NCI-H2107 (cell line): ENCODE data around the gene KLF4.
A peak's percentile ranks its signal among the peaks of the same experiment; 100 is the strongest.
"Not testable (repeated sequence)": the region's sequence is repeated elsewhere in the genome, so short reads cannot be mapped to it uniquely, and the experiment has no call there.

Source experiments
- DNase-seq: peaks from one replicate; lab custom pipeline; 2025; lab: John Stamatoyannopoulos, UW

KLF4 gene

DNA sequence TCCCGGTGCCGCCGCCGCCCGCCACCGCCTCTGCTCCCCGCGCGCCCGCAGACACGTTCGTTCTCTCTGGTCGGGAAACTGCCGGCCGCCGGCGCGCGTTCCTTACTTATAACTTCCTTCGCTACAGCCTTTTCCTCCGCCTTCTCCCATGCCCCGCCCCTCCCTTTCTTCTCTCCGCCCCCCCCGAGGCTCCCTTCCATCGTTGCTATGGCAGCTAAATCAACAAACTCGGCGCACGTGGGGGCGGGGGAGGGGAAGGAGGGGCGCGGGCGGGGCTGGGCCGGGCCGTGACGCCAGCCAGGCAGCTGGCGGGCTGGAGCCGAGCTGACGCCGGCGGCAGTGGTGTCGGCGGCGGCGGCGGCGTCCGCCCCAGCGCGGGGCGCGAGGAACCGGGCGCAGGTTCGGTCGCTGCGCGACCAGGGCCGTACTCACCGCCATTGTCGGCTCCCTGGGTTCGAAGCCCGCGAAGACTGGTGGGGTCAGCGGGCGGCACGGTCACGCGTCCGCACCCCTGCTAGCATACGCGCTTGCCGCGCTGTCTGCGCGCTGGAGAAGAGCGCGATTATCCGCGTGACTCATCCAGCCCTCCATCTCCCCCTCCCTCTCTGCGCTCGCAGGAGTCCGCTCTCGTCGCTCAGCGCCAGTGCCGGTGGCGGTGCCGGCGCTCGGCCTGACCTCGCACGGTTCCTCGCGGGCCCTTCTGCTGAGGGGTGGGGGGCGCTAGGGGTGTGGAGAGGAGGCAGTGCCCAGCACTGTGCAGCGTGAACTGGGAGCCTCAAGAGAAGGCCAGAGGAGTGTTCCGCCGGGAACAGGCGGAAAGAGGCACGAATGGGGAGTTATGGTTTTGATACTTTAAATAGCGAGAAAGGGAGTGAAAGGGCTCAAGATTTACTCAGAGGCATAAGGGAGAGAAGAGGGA, at the start of gene KLF4:
KLF4 (minus strand) TSS at position 83 of the 919 bp plus-strand sequence. CDS start 597 bp downstream, outside the sequence.
- peak; percentile 53 for DNase-seq

DNA sequence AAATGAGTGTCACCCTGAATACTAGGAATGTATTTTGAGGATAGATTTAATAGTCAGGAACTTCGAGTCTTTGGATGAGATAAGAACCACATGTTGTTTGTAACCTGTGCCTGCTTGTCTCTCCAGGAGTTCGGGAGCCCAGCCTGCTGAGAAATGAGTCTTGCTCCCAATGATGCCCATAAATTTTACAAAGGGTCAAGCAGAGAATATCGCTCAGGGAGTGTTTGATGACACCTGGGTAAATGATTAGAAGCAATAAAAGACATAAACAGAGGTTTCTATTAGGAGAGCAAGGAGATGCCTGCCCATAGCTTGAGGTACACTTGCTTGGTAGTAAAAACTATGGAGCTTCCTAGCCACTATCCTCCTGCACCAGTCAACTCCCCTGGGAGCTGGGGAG, 46.9 kb upstream of the KLF4 start:
- DNase-seq, result no peak

DNA sequence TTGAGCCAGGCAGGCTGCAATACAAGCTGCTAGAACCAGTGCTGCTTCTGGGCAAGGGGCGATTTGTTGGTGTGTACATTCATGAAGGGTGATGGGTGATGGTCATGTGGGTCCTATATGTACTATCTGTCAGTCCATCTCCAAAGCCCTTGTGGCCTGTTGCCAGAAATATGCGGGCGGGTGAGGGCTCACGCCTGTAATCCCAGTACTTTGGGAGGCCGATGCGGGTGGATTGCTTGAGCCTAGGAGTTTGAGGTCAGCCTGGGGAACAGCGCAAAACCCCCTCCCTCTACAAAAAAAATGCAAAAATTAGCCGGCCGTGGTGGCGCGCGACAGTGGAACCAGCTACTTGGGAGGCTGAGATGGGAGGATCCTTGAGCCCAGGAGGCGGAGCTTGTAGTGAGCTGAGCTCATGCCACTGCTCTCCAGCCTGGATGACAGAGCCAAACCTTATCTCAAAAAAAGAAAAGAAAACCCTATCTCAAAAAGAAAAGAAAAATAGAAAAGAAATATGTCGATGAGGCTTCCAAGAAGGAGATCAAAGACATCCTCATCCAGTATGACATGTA, 45.0 kb upstream of the KLF4 start:
- no peak for DNase-seq

DNA sequence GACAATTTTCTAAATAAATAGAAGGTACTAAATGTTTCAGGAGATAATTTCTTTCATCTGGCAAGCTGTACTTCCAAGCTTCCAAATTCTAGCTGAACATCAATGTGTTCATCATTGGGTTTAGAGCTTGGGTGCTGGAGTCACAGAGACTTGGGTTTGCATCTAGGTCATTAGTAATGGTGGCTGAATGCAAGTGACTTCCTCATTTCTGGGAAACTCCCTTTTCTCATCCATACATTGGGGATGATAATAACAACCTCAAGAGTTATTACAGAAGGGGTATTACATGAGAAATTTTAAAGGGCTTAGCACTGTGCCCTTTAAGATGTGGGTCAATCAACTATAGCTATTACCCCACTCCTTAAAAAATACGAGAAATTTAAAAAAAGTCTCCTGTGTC, 41.1 kb upstream of the KLF4 start:
- DNase-seq, result no peak

DNA sequence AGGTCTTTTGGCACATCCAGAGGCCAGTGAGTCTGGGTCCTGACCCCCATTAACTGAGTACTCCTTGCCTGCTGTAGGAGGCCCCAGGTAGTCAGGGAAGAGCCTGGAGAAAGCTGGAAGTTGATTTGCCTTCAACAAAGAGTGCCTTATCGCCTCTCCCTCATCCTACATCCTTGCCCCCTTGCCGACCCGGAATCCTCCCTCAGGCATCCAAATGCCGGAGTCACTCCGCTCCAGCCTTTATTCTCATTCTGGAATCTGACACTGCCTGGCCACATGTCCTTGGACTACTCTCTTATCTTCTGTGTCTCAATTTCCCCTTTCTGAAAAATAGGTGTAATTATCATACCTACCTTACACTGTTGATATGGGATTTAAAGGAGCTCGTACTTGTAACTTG, 39.1 kb upstream of the KLF4 start:
- DNase-seq, result no peak

DNA sequence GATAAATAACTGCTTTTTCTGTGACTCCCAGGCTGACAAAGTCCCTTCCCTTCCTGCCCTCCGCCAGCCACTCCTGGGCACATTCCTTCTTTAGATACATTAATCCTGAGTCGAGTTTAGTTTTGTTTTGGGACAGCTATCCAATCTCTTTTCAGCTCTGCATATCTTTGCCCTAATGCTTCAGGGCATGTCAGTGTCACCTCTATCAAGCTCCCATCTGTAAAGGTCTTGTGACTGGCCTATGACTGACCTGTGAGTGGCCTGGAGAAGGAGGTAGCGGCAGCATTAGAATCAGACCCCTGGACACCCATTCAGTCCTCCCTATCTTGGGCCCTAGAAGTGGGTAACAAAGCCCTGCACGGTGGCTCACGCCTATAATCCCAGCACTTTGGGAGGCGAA, 34.0 kb upstream of the KLF4 start:
- no peak for DNase-seq

DNA sequence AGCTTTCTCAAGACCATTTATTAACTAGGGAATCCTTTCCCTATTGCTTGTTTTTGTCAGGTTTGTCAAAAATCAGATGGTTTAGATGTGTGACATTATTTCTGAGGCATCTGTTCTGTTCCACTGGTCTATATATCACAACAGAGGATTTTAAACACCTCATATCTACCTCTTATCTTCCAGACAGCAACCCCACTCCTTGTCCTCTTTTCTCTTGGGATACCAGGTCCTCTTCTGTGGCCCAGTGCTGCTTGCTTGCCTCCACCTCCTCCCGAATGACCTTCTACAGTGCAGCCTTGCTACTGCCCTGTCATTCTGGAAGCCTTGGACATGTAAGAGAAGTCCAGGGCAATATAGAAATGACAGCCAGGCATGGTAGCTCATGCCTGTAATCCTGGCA, 30.6 kb upstream of the KLF4 start:
- no peak for DNase-seq

DNA sequence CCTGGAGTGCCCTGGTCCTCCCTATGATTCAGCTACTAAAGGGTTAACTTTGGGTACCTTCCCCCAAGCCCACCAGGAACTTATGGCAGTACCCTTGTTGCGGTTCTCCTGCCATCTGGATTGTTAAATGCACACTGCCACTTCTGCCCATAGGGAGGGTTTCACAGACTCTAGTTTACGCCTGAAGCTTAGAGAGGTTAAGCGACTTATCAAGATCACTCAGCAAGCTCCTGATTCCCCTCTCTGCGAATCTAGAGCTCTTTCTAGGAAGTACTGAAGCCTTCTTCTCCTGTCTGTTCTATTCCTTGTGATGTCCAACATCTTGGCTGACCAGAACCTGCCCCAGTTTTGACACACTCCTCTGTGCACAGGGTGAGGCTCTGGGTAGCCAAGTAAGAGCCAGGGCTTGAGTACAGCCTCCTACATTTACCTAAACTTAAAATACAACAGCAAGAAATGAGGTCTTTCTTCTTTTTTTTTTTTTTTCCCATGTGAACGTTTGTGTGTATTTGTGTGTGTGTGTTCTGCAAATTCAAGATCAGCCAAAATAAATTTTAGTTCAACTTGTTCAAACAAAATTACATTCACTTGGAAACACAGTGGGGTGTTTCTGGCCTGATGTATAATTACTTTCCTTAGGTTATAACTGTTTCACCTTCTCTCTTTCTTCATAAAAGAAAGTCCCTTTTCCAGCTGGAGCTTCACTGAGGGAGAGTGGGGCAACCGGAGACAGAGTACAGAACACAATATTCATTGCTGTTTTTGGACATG, 28.7 kb upstream of the KLF4 start:
- DNase-seq, result no peak

DNA sequence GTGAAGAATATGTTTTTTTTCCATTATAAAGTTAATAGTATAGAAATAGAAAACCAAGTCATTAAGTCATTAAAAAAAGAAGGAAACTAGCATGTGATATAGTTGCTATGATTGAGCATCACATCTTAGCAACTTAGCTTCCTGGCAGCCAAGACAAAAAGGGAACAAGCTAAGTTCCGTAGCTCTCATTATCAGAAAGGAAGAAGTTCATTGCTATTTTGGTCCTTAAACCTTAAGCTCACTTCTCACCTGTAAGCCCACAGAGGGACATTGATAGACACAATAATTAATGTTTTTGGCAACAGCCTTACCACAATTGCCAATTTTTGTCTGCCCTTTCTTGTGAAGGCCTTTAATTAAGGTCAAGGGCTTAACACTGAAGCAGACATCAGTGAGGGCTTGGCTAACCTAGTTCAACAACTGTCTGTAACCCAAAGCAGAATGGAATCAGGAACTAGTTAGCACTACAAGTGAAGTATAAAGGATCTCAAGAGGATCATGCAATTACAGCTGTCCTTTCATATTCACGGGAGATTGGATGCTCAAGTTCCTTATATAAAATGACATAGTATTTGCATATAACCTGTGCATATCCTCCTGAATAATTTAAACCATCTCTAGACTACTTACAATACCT, 24.0 kb upstream of the KLF4 start:
- DNase-seq, result no peak

DNA sequence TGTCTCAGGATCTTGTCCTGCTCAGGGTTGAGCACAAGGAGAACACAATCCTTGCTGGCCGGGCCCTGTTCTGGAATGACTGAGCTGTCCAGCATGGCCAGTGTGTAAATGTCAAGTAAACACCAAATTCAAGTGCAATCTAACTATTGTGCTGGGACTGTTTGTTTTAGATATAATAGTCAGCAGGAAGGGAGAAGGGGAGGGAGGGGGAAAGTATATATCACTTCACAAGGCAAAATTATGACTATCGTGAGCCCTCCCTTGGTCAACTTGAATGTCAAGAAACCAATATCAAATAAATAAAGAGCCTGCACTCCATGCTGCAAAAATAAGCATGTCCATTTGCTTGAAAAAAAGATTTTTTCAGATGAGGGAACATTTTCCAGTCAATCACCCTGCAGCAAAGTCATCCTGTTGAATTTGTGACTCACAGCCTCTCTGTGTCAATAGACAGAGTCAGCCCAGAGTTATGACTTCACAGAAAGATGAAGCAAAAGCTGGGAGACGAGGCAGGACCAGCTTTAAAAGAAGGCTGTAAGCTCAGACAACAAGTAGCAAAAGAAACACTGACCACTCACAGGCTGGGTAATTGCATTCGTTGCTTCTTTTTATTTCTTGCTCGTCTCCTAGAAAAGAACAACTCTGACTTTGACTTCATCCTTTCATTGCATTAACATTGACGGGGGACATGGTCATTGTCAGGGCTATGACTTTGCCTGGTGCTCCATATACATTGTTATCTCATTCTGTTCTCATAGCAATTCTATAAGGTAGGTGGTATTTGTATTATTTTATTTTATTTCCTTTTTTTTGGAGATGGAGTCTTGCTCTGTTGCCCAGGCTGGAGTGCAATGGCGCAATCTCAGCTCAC, 15.3 kb upstream of the KLF4 start:
- DNase-seq, result no peak

DNA sequence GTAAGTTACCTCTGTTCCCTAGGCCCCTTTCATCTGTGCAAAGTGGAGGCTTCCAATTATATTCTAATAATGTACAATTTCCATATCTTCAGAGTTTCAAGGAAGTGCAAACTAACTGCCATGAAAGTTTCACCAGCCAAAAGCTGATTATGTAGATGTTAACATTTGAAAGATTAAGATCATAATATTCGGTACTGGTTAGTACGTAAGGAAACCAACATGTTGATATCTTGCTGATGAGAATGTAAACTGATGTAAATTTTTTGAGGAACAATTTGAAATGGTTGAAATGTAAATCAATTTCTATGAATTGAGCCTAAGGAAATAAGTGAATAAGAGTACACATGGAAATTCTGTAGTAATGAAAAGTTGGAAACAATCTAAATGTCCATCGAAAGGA, 12.9 kb upstream of the KLF4 start:
- DNase-seq, result no peak

DNA sequence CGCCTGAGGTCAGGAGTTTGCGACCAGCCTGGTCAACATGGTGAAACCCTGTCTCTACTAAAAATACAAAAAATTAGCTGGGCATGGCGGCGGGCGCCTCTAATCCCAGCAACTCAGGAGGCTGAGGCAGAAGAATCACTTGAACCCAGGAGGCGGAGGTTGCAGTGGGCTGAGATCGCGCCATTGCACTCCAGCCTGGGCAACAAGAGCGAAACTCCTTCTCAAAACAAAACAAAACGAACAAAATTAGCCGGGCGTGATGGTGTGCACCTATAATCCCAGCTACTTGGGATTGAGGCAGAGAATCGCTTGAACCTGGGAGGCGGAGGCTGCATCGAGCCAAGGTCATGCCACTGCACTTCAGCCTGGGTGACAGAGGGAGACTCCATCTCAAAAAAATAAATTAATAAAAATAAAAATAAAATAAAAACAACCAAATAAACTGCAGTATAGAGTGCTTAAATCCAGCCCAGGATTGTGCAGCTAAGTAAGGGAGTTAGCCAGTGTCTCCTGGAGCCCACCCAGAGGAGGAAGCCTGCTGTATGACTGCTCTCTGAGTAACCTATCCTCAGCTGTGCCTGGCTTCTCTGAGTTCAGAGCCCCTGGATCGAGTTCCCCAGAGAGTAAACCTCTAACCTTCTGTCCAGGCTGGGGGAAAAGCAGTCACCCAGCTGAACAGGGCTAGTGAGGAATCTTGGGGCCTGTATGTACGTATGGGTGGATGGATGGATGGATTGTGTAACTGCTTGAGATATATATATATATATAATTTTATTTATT, 11.0 kb upstream of the KLF4 start:
- DNase-seq, result not testable (repeated sequence)

DNA sequence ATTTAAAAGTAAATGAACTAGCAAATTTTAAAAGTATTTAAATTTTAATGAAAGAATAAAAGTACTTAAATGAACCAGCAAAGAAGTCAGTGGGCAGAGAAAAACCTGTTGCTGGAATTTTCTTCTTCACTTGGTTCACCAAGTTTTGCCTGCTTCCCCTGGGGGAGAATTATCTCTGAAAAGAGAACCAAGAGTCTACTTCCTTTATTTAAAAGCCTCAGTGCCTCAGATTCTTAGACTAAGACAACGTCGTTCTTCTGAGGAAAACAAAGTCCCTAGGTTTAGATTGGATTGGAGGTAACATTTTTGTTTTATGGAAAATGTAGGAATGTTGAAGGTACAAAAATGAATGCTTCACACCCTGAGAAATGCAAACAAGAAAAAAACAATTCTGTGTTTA, 7.4 kb upstream of the KLF4 start:
- no peak for DNase-seq

DNA sequence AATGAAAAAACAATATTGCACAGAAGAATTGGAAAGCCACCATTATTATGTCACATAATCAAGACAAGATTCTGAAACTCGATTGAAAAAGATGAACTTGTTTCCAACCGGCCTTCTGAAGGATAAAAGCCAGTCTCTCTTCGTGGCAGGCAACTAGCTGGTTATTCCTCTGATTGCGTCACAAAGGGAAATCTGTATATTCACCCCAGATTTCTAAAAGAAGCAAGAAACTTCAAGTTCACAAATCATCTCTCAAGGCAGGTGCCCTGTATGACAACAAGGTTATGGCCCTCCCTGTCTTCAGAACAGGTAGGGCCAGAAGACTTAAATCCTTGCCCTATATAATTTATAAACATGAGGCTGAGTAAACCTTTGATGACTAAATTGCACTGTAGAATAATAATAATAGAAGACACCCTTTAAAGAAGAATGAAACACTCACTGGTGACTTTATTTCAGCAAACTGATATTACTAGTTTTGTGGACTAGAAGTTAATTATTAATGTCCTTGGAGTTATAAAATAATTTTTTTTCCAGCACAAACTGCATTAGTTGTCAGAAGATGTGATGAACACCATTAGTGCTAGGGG, 2.9 kb upstream of the KLF4 start:
- DNase-seq, result no peak

DNA sequence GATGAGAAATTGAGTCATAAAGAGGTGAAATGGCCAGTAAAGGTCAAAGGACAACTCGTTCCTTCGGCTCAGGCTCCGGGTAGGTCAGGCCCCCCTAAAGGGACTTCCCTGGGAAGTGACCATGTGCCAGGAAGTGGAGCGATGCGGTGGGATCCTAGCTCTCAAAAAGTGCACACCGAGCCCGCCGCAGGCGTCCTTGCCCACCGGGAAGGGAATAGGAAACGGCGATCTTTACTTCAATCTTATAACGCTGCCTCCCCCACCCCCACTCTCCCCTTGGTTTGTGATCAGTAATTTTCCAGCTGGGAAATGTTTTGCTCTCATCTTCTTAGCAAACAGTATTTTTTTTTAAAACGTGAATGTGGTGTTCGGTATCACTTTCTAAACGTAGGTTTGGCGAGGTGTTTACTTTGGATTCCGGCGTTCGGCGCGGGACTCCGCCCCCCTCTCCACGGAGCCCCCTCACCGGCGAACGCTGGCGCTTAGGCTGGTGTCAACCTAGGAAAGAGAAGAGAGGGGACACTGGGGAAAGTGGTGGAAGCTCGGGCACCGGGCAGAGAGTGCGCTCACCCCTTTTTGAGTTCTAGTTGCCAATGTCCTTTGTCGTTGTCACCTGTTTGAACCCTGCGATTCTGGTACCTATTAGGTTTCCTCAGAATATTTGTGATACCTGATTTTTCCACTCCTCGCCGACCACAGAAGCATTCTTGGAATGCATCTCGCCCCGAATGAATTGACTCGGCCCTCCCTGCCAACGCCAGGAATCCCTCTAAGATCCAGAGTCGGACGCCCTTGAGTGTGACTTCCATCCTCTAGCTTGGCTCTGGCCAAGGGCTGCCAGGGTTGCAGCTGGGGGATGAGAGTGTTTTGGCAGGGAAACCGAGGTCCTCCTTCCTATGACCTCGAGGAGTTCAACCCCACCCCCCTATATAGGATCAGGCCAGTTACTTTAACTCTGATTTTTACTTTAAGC, 1.8 kb upstream of the KLF4 start:
- DNase-seq, result no peak

DNA sequence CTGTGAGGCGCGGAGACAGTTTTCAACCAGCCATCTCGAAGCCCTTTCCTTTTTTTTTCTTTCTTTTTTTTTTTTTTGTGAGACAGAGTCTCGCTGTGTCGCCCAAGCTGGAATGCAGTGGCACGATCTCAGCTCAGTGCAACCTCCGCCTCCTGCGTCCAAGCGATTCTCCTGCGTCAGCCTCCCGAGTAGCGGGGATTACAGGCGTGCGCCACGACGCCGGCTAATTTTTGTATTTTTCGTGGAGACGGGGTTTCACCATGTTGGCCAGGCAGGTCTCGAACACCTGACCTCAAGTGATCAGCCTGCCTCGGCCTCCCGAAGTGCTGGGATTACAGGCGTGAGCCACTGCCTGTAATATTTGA, 1.0 kb upstream of the KLF4 start:
- not testable (repeated sequence) for DNase-seq

DNA sequence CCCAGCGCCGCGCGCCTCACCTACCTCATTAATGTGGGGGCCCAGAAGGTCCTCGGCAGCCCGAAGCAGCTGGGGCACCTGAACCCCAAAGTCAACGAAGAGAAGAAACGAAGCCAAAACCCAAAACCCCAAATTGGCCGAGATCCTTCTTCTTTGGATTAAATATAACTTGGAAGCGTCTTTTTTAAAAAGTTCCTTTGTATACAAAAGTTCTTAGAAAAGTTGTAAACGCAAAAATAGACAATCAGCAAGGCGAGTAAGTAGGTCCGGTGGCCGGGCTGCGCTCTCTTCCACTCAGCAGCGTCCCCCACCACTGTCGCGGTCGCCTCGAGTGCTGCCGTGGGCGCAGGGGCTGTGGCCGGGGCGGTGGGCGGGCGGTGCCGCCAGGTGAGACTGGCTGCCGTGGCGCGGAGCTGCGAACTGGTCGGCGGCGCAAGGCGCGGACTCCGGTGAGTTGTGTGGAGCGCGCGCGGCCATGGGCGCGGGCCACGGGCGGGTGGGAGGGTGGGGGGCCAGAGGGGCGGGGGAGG, 360 bp downstream of the KLF4 start:
- DNase-seq, result no peak

DNA sequence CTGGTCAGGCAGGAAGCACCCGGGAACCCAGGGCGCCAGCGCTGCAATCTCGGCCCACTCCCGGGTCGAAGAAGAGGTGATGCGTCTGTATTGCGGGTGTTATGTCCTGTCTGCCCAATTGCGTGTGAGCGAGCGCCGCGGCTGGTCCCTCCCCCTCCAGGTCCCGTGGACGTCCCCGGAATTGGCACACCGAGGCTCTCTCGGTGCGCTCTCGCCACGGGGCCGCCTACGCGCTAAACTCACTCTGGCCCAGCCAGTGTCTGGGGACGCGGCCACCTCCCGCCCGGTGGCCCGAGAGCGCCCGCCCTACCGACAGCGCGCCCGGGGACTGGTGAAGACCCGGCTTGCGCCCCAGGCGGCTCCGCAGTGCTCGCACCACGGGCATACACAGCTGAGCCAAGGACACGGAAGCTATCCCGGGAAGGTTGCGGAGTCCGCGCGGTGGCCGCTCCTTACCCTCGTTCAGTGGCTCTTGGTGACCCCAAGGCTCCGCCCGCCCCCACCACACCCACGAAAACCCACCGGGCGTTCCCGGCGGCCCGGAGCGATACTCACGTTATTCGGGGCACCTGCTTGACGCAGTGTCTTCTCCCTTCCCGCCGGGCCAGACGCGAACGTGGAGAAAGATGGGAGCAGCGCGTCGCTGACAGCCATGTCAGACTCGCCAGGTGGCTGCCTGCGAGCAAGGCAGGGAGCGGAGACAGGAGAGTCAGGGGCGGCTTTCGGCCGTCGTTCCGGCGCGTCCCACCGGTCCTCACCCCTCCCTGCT, 1.0 kb downstream of the KLF4 start:
- no peak for DNase-seq
